Left forelimb (tissue), 1 donor: ENCODE data around the gene MYF5.

Source experiments
- DNase-seq: peaks from one replicate; pipeline ENCODE4 v3.0.0-alpha.2; 2018; ENCODE audit warnings: low spot score

Gene MYF5

GRCh38 chr12:80766210-80766609 is 49.5 kb downstream of the MYF5 start:
- no peak for DNase-seq

GRCh38 chr12:80766897-80767296 is 50.2 kb downstream of the MYF5 start:
- no peak for DNase-seq
